ENCODE results near the gene ZNF586.
A peak's percentile ranks its signal among the peaks of the same experiment; 100 is the strongest.
"Not testable (repeated sequence)": the region's sequence is repeated elsewhere in the genome, so short reads cannot be mapped to it uniquely, and the experiment has no call there.

Gene ZNF586

GRCh38 chr19:57800696-57801095 is 31.2 kb downstream of the ZNF586 start:
- no peak for DNase-seq

DNA sequence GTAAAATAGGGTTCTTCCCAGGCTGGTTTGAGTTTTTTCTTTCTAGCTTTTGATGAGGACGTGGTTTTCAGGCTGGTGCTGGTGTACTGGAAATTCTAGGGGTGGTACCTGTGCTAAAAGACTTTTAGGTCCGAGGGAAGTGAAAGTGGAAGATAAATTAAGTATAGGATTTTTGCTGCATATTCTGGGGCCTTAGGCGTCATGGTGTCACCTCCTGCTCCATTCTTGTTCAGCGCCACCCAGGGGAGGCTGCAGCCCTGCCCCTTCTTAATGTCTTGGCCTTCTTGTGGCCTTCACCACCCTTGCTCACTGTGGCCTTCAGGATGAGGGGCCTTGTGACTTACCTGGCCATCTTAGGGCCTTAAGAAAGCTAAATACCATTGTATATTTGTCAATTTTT is 32.8 kb downstream of the ZNF586 start:
- no peak for DNase-seq

DNA sequence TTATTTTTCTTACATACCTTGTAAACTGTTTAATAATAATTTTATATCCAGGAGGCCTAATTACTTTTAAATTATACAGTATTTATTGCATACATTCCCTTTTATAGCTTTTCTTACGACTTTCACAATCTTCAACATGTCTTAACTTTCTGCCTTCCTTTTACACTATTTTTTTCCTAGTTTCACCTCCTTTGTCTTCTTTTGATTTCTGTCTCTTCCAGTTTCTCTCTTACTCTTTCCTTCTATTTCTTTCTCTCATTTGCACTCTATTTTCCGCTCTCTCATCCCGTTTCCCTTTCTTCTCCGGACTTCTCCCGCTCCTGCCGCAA is 33.8 kb downstream of the ZNF586 start:
- DNase-seq, result no peak

DNA sequence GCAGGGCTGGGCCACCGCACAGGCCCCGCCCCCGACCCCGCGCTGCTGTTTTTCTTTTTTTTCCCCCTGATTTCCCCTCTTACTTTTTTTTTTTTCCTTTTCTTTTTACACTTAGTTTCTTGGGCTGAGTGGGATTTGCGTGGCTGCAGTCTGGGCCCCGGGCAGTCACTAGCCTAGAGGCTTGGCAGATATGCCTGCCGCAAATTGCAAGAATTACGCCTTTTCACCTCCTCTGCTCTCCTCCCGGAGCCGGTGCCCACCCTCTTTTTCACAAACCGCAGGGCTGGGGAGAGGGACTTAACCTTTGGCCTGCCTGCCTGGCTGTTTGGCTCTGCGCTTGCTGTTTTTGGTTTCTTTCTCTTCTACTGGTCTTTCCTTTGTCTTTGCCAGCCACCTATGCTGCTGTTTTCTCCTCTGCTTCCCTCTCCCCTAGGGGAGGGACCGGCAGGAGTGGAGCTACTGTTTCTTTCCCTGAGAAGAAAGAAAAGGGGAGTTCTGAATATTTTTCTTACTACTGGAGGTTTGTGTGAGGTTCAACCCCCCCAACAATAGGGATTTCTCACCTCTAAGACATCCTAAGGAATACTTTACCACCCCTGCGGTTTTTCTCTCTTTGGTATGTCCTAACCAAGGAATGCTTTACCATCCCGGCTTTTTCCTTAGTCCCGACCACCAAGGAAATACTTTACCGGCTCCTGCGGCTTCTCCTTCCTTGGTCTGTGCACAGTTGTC is 34.3 kb downstream of the ZNF586 start:
- DNase-seq, result no peak

DNA sequence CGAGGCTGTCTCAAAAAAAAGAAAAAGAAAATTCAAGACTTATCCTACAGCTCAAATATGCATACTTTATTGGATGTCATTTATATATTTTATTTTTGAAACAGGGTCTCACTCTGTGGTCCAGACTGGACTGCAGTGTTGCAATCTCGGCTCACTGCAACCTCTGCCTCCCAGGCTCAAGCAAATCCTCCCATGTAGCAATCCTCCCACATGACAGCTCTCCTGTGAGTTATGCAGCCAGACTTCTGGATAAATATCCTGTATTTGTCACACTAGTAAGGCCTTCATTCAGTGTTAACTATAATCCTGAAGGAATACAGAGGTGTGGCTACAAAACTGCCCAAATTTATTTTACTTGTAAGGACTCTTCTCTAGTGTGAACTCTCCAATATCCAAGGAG is 38.1 kb downstream of the ZNF586 start:
- no peak for DNase-seq

- not testable (repeated sequence) for DNase-seq
These were observed 41.2 kb downstream of the ZNF586 start for GRCh38 chr19:57810410-57811295.

DNA sequence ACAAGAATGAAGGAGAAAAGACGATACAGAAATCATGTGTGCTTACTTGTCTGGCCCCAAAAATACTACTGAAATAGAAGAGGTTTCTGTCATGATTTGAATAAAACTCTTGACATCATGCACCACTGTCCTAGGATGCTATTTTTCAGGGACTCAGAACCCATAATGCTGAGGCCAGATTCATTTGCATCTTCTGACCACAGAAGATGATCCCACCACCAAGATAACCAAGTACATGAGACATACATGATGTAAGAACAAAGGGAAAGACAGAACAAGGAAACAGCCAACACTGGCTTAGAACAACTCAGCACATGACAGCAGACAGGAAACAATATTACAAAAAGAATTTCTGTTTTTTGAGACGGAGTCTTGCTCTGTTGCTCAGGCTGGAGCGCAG is 42.8 kb downstream of the ZNF586 start:
- DNase-seq, result no peak

- not testable (repeated sequence) for DNase-seq
These were observed 43.7 kb downstream of the ZNF586 start for GRCh38 chr19:57812975-57813820.

DNA sequence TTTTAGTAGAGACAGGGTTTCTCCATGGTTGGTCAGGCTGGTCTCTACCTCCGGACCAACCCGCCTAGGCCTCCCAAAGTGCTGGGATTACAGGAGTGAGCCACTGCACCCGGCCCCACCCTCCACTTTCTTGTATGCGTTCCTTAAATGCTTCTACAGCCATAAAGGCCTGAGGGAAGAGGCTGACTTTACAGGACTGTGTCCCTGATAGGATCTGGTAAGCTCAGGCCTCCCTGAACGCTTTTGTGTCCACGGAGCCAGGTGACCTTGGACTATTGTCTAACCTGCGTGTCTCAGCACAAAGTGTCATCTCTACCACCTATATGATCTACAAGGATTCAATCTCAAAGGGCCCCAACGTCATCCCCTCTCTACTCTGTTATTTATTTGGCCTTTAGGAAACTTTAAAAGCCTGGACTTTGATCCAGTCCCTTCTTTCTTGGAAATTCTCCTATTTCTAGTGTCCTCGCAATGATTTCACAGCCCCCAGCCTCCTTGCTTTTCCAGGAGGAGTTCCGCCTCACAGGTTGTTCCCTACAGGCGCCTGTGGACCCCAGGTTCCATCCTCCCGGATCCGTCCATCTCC is 44.5 kb downstream of the ZNF586 start:
- no peak for DNase-seq

DNA sequence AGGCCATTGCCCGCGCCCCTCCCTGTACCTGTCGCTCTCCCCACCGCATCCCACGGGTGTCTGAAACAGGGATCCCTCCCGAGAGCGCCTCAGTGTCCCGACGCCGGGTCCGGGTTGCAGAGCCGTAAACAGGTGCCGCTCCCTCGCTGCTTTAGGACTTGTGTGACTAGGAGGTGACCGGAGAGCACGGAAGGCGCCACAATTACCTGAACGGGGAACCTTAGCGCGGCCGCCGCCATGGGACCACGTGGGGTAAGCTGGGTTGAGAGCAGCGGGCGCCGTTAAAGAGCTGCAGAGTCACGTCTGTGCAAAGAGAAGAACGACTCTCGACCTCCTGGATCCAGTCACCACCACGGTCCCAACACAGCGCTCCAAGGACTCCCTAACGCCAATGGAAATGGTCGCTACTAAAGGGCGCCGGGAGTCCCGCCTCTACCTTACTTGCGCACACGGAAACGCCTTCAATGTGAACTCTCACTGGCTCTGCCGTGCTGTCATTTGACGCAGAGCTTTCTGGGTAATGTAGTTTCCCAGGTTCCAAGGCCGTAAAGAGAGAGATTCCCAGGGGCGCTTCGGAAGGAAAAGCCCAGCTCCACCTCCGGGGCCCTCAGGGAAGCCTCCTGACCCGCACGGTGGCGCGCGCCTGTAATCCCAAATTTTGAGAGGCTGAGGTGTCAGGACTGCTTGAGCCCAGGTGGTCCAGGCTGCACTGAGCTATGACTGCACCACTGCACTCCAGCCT is 45.2 kb downstream of the ZNF586 start, which contains the start of gene ZNF552:
Gene ZNF552, minus strand, starts transcription at position 409 of the 742 bp plus-strand sequence. Its CDS starts 170 bp downstream, at position 239.
- peak; percentile 88 to 94 for DNase-seq

GRCh38 chr19:57815247-57816075 is 46.0 kb downstream of the ZNF586 start:
- no peak for DNase-seq

- no peak for DNase-seq
These were observed 47.2 kb downstream of the ZNF586 start for GRCh38 chr19:57816652-57817051.

DNA sequence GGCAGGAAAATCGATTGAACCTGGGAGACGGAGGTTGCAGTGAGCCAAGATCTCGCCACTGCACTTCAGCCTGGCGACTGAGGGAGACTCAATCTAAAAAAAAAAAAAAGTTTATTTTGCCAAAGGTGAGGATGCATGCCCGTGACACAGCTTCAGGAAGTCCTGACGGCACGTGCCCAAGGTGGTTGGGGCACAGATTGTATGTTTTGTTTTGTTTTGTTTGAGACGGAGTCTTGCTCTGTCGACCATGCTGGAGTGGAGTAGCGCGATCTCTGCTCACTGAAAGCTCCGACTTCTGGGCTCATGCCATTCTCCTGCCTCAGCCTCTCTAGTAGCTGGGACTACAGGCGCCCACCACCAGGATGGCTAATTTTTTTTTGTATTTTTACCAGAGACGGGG is 48.5 kb downstream of the ZNF586 start:
- no peak for DNase-seq

DNA sequence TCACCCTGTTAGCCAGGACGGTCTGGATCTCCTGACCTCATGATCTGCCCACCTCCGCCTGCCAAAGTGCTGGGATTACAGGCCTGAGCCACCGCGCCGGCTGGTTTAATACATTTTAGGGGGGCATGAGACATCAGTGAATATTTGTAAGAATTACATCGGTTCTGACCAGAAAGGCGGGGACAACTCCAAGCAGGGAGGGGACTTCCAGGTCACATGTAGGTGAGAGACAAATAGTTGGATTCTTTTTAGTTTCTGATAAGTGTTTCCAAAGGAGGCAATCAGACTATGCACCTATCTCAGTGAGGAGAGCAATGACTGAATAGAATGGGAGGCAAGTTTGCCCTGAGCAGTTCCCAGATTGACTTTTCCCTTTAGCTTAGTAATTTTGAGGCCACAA is 48.9 kb downstream of the ZNF586 start:
- no peak for DNase-seq

GRCh38 chr19:57819475-57820148 is 50.1 kb downstream of the ZNF586 start:
- peak; percentile 72 to 91 for DNase-seq

- DNase-seq, result no peak
These were observed 51.1 kb downstream of the ZNF586 start for GRCh38 chr19:57820599-57820998.

DNA sequence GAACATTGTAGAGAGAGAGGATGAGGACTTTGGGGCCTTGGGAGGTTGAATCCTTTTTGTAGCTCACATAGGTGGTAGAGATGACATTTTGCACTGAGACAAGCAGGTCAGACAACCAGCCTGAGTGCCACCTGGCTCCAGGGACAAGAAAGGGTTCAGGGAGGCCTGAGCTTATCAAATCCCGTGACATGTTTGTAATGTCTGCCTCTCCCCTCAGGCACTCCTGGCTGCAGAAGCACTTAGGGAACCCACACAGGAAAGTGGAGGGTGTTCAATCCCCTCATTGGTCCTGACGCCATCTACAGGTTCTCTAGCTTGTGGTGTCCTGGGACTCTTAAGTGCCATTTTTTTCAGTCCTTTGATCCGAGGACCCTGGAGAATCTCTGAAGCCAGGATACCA is 51.6 kb downstream of the ZNF586 start:
- not testable (repeated sequence) for DNase-seq

GRCh38 chr19:57821501-57821900 is 52.0 kb downstream of the ZNF586 start:
- not testable (repeated sequence) for DNase-seq

- not testable (repeated sequence) for DNase-seq
These were observed 53.7 kb downstream of the ZNF586 start for GRCh38 chr19:57823155-57823554.

- DNase-seq, result not testable (repeated sequence)
These were observed 54.1 kb downstream of the ZNF586 start for GRCh38 chr19:57823608-57824007.
